ENCODE data around the gene SMIM34.
"Not testable (repeated sequence)": the region's sequence is repeated elsewhere in the genome, so short reads cannot be mapped to it uniquely, and the experiment has no call there.

DNA sequence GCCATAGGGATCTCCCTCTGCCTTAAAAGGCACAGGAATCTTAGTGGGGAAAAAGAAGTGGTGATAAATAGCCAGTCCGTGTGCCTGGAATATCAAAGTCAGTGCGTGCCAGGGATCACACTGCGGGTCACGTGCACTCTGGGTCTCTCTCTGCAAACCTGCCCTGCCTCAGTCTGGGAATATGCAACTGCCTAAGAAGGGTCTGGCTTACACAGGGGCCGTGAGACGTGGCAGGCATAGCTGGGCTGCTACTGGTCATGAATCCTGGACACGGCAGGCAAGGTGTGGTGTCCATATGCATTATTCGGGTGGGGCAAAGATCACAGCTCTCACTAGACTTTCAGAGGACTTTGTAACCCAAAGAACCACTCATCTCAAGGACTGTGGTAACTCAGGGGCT is 23.3 kb upstream of the SMIM34 start:
- TF ChIP-seq, protein P1, sequence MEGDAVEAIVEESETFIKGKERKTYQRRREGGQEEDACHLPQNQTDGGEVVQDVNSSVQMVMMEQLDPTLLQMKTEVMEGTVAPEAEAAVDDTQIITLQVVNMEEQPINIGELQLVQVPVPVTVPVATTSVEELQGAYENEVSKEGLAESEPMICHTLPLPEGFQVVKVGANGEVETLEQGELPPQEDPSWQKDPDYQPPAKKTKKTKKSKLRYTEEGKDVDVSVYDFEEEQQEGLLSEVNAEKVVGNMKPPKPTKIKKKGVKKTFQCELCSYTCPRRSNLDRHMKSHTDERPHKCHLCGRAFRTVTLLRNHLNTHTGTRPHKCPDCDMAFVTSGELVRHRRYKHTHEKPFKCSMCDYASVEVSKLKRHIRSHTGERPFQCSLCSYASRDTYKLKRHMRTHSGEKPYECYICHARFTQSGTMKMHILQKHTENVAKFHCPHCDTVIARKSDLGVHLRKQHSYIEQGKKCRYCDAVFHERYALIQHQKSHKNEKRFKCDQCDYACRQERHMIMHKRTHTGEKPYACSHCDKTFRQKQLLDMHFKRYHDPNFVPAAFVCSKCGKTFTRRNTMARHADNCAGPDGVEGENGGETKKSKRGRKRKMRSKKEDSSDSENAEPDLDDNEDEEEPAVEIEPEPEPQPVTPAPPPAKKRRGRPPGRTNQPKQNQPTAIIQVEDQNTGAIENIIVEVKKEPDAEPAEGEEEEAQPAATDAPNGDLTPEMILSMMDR (IDR thresholded peaks at IDR 0.05) = not testable (repeated sequence)
- not testable (repeated sequence) for TF ChIP-seq POLR2A (IDR thresholded peaks at IDR 0.05)
